ENCODE results near the gene ZNF618. TPM values are rescaled to one million over a fixed set of nuclear protein-coding genes. Genes with fewer than 3 reads are reported as not detected.

ZNF618 gene
- total RNA-seq, 4 donors from 2014 or later: 0.26 to 1.2 (median 1.0) TPM

- Histone ChIP-seq H3K27ac (no peak overlapping the region), H3K36me3 (no peaks in the 10 kb centered on the region), H3K27me3 (no peaks in the 10 kb centered on the region), H3K9me3 (no peaks in the 10 kb centered on the region), H3K4me3 (no peak overlapping the region), H3K4me1 (no peaks in the 10 kb centered on the region)
- in situ Hi-C loops (cut with MboI; ENCODE audit: low sequenced_read_pairs in 4 of 4) (no loop called here), intact Hi-C loops (cut with DNase I; ENCODE audit: low total_unique reads) (no loop called here)
- no peak for ATAC-seq
- TF ChIP-seq, protein P1, sequence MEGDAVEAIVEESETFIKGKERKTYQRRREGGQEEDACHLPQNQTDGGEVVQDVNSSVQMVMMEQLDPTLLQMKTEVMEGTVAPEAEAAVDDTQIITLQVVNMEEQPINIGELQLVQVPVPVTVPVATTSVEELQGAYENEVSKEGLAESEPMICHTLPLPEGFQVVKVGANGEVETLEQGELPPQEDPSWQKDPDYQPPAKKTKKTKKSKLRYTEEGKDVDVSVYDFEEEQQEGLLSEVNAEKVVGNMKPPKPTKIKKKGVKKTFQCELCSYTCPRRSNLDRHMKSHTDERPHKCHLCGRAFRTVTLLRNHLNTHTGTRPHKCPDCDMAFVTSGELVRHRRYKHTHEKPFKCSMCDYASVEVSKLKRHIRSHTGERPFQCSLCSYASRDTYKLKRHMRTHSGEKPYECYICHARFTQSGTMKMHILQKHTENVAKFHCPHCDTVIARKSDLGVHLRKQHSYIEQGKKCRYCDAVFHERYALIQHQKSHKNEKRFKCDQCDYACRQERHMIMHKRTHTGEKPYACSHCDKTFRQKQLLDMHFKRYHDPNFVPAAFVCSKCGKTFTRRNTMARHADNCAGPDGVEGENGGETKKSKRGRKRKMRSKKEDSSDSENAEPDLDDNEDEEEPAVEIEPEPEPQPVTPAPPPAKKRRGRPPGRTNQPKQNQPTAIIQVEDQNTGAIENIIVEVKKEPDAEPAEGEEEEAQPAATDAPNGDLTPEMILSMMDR (IDR thresholded peaks at IDR 0.05 in 4 of 5, conservative IDR thresholded peaks at IDR 0.05 in 1 of 5): no peak
- no peak for TF ChIP-seq POLR2A (IDR thresholded peaks at IDR 0.05)
- no peak for DNase-seq
These were observed 211.6 kb downstream of the ZNF618 start for GRCh38 chr9:114087721-114088120.

DNA sequence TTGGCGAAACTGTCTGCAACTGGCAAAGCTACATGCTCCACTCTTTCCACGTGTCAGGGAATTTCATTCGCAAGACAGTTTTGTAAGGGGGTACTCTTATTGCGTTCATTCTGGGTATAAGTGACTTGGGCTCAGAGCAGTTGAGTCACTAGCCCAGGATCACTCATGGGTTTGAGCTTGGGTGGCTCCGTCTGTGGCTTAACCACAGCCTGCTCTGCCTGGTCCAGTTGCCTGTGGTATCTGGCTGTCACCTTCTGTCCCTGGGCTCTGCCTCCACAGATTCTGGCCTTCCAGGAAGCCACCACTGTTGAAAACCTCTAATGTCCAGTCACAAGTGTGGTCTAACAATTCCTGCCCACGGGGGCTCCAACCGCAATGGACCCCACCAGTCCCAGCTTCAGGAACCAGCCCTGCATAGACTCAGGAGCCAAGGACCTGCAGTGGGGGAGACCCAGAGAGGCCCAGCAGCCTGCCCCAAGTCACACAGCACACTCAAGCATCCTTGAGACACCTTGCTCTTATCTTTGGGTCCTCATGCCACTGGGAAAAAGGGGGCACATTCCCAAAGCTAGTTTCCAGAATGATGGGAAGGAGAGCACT, 212.6 kb downstream of the ZNF618 start:
- intact Hi-C loops (cut with DNase I; ENCODE audit: low total_unique reads): no loop called here
- no peak for ATAC-seq
- H3K27ac ChIP-seq: no peak overlapping the region
- no peak overlapping the region for H3K4me3 ChIP-seq
- in situ Hi-C loops (cut with MboI; ENCODE audit: low sequenced_read_pairs in 4 of 4): no loop called here
- H3K36me3 ChIP-seq: no peaks in the 10 kb centered on the region
- H3K9me3 ChIP-seq: no peaks in the 10 kb centered on the region
- TF ChIP-seq POLR2A (IDR thresholded peaks at IDR 0.05): no peak
- TF ChIP-seq, protein P1 (IDR thresholded peaks at IDR 0.05 in 4 of 5, conservative IDR thresholded peaks at IDR 0.05 in 1 of 5): no peak
- no peak for DNase-seq
- no peaks in the 10 kb centered on the region for H3K4me1 ChIP-seq
- H3K27me3 ChIP-seq: no peaks in the 10 kb centered on the region

DNA sequence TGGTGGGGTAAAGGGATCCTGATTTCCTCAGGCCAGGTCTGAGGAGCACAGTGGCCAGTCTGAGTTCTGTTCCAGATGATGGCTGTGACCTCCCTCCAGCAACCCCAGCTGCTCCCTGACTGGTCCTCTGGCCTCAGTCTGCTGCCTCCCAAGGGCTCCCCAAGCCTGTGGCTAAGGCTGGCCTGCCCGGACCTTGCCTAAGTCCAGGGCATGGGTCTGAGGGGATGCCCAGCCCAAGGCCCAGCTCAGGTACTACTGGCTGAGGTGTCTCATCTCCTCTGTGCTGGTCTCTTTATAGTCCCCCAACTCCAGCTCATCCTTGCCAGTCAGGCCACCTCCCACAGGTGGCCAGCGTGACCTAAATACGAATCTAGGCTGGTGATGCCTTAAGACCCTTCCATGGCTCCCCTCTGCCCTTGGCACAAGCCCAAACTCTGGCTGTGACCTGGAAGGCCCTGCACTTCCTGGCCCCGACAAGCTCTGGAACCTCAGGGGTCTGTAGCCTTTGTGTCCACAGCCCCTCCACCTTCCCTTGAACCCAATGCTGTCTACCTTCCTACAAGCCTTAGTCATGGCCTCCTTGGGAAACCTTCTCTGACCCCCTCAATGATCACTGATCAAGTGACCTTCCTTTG, 213.2 kb downstream of the ZNF618 start:
- Histone ChIP-seq H3K9me3 (no peaks in the 10 kb centered on the region), H3K4me3 (no peak overlapping the region), H3K27ac (no peak overlapping the region), H3K27me3 (no peaks in the 10 kb centered on the region), H3K36me3 (no peaks in the 10 kb centered on the region), H3K4me1 (no peaks in the 10 kb centered on the region)
- no peak for DNase-seq
- TF ChIP-seq, protein P1 (IDR thresholded peaks at IDR 0.05 in 4 of 5, conservative IDR thresholded peaks at IDR 0.05 in 1 of 5): no peak
- TF ChIP-seq POLR2A (IDR thresholded peaks at IDR 0.05): no peak
- ATAC-seq: no peak
- intact Hi-C loops (cut with DNase I; ENCODE audit: low total_unique reads): no loop called here
- in situ Hi-C loops (cut with MboI; ENCODE audit: low sequenced_read_pairs in 4 of 4): no loop called here

GRCh38 chr9:114090798-114091197, 214.7 kb downstream of the ZNF618 start:
- intact Hi-C loops (cut with DNase I; ENCODE audit: low total_unique reads) (no loop called here), in situ Hi-C loops (cut with MboI; ENCODE audit: low sequenced_read_pairs in 4 of 4) (no loop called here)
- DNase-seq (no peak), ATAC-seq (no peak)
- H3K36me3 ChIP-seq: no peaks in the 10 kb centered on the region
- H3K27ac ChIP-seq: no peak overlapping the region
- TF ChIP-seq, protein P1 (IDR thresholded peaks at IDR 0.05 in 4 of 5, conservative IDR thresholded peaks at IDR 0.05 in 1 of 5): no peak
- no peak for TF ChIP-seq POLR2A (IDR thresholded peaks at IDR 0.05)
- no peaks in the 10 kb centered on the region for H3K4me1 ChIP-seq
- no peak overlapping the region for H3K4me3 ChIP-seq
- no peaks in the 10 kb centered on the region for H3K9me3 ChIP-seq
- H3K27me3 ChIP-seq: no peaks in the 10 kb centered on the region
